Stimulated activated CD4-positive, alpha-beta T cell treated with anti-CD3 and anti-CD28 coated beads, Interleukin-4, amount 100 ng/mL, for 4 hours (primary cell): ENCODE measurements around the gene HCST.
"Not testable (repeated sequence)": the region's sequence is repeated elsewhere in the genome, so short reads cannot be mapped to it uniquely, and the experiment has no call there.

Experiments used
- DNase-seq, 2 experiments: peaks; one replicate each; pipeline ENCODE4 v3.0.0-alpha.2; 2020

Gene HCST

GRCh38 chr19:35879770-35880317 lies 22.5 kb upstream of the HCST start:
- peak; percentile 27 to 75 for DNase-seq

DNA sequence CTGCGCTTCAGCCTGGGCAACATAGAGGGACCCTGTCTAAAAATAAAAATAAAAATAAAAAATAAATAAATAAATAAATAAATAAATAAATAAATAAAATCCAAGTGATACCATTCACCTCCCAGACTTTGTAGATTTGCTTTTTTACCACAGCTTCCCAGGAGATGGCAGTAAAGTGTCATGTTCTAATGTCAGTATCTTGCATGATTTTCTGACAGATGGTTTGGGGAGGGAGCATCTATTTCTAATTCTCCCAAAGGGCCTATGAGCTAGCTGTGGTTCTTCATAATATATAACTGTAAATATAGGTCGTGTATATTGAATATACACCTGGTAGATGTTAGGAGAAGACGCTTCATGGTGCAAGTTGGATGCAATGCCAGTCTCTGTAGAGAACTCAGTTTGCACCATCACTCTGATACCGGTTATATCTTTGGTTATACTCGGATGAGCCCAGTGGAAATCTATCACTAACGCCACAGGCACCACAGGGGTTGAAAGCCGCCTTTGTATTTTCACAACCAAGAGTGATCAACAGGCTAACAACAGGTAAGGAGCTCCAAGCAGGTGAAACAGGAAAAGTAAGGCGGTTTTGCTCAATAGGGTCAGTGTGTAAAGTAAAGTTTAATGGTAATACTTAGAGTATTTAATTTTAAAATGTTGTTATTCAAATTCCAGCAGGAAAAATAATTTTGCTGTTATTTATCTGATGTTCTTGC lies 20.1 kb upstream of the HCST start:
- DNase-seq: no peak

DNA sequence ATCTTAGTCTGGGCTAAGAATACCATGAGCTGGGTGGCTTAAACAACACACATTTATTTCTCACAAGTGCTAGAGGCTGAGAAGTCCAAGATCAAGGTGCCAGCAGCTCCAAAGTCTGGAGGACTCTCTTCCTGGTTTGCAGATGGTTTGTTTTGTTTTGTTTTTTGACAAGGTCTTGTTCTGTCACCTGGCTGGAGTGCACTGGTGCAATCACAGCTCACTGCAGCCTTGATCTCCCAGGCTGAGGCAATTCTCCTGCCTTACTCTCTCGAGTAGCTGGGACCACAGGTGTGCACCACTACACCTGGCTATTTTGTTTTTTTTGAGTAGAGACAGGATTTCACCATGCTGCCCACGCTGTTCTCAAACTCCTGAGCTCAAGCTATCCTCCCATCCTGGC lies 18.4 kb upstream of the HCST start:
- DNase-seq: no peak

DNA sequence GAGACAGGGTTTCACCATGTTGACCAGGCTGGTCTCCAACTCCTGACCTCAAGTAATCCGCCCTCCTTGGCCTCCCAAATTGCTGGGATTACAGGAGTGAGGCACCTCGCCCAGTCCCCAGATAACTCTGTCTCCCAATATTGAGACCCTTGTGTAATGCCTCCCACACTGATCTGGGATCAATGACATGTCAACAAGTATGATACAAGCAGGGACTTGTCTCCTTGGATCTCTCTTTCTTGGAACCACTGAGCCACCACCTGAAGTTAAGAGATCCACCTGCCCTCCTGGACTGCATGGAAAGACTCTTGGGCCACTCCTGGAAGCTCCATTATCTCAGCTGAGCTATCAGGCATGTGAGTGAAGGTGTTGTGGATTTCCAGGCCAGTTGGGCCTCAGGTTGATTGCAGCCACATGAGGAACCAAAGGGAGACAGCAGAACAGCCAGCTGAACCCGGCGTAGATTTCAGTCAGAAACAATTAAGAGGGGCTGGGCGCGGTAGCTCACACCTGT lies 17.0 kb upstream of the HCST start:
- no peak for DNase-seq

GRCh38 chr19:35885904-35886303 lies 16.4 kb upstream of the HCST start:
- DNase-seq: peak in 1 of 2 experiments; percentile 27

DNA sequence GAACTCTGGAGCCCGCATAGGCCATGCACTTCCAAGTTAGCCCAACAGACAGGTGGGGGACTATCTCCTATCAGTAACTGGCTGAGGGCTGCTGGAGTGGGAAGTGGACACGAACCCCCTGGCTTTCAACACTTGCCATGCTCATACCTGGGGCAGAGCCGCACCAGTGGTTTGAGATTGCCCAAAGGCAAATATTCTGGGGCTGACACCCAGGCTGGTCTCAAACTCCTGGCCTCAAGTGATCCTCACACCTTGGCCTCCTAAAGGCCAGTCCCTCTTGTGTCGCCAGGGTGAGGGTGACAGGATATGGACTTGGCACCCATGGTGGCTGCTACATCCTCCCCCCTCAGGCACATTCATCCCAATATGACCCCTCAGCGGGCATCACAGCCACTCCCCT lies 15.1 kb upstream of the HCST start:
- DNase-seq: no peak

DNA sequence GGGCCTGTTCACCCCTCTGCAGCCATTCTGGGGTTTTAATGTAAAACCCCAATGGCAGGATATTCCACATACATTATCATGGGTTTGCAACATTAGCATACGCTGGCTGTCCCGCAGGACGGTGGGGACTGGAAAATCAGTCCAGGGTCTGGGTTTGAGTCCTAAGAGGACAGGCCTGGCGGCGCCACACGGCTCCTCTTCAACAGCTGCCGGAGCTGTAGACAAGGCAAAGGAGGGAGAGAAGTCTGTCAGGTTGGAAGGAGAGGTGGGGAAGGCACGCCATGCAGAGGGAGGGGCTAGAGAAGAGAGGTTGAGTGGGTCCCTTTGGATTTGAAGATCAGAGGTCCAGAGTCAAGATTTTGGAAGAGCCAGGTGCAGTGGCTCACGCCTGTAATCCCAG lies 13.9 kb upstream of the HCST start:
- no peak for DNase-seq

DNA sequence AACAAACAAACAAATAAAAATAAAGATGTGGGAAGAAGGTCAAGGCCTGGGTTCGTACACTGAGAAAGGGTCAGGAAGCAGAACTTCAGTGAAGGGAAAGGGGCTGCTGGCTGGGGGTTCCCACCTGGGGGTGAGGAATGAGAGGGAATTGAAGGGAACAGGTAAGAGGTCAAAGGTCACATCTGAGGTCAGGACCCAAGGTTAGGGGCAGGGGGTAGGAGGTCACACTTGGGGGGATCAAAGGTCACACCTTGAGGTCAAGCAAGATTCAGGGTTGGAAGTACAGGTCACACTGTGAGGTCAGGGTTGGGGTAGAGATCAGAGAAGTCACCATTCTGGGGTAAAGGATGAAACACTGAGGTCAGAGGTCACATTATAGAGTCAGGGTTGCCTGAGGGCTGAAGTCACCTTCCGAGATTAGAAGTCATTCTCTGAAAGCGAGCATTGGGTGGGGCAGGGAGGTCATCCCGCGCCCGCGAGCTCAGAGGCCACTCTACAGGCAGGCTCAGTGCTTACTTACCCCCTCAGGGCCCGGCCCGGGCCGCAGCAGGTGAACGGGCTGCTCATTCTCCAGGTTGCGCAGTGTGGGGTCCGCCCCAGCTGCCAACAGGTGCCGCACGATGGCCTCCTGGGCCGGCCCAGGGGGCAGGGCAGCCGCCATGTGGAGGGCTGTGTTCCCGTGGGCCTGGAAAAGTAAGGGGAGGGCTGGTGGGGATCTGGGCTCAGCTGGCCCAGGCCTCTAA lies 12.8 kb upstream of the HCST start:
- DNase-seq: no peak

DNA sequence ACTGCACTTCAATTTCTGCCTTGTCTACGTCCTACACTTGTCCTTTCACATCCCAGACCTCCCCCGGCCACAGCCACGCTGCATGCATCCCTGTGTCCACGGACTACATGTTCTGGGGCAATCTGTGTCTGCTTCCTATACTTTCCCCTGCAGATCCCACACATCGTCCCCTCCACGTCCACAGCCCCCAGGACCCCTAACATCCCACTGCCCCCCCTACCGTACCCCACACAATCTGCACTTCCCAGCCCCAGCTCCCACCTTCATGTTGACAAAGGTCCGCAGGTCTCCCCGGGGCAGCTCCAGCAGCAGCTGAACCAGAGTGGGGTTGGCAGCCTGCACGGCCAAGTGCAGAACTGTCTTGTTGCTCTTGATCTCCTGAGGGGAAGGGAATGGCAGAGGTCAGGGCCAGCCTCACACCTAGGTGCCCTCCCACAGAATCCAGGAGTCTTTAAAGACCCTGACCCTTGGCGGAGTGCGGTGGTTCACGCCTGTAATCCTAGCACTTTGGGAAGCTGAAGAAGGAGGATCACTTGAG lies 12.1 kb upstream of the HCST start:
- no peak for DNase-seq

DNA sequence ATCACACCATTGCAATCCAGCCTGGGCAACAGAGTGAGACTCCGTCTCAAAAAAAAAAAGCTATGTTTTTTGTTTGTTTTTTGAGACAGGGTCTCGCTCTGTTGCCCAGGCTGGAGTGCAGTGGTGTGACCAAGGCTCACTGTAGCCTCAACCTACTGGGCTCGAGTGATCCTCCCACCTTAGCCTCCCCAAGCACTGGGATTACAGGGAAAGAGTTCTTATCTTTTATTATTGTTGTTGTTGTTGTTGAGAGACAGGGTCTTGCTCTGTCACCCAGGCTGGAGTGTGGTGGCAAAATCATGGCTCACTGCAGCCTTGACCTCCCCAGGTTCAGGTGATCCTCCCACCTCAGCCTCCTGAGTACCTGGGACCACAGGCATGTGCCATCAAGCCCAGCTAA lies 10.5 kb upstream of the HCST start:
- not testable (repeated sequence) for DNase-seq

DNA sequence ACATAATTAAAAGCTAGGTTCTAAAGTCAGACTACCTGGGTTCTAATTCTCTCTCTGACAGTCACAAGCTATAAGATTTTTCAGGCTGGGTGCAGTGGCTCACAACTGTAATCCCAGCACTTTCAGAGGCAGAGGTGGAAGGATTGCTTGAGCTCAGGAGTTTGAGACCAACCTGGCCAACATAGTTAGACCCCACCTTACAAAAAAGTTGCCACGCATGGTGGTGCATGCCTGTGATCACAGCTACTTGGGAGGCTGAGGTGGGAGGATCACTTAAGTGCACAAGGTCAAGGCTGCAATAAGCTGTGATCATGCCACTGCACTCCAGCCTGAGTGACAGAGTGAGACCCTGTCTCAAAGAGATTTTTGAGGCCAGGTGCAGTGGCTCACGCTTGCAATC lies 8.0 kb upstream of the HCST start:
- DNase-seq: no peak

DNA sequence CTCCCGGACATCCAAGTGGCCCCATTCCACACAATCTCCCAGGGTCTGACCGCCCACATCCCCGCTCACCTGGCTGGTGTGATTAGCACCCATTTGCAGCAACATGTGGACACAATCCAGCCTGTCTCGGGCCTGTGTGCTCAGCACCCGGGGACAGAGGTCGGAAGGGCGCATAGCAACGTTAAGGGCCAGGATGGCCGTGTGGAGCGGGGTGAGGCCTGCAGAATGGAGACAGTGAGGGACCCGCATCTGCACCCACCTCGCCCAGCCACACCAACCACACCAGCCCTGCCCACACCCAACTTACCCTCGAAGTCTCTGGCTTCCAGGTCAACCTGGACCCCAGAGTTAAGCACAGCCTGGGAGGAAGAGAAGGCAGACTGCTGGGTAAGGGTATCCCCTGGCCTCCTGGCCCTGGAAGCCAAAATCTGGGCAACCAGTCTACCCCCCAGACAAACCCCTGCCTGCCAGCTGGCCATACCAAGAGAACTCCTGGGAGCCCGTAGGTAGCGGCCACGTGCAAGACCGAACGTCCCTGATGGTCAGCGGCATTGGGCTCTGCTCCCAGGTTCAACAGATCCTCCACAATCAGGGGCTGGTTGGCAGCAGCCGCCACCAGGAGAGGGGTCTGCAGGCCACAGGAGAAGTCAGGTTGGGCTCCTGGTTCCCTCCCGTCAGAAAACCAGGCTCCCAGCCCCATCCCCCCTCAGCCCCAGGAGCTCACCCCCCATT lies 6.3 kb upstream of the HCST start:
- no peak for DNase-seq

DNA sequence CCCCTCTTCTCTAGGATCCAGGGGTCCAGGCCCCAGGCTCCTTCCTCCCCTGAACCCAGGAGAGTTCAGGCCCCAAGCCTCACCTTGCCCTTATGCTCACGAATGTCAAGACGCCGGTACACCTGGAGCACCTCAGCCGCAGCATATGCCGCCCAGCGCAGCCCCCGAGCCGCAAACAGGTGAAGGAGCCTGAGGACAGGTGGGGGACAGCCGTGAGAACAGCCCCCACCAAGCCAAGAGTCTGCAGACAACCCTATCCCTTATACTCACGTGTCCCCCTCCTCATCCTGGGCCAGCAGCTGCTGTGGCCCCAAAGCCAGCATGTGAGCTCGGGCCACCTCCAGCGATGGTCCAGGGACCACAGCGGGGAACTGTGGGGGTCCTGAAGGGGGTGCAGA lies 5.7 kb upstream of the HCST start:
- no peak for DNase-seq

GRCh38 chr19:35897706-35898451 lies 4.5 kb upstream of the HCST start:
- DNase-seq: no peak

- no peak for DNase-seq
Measured at GRCh38 chr19:35898499-35898809, 3.9 kb upstream of the HCST start.

- DNase-seq: peak; percentile 88 to 90
Measured at GRCh38 chr19:35899547-35900214, 2.6 kb upstream of the HCST start.

DNA sequence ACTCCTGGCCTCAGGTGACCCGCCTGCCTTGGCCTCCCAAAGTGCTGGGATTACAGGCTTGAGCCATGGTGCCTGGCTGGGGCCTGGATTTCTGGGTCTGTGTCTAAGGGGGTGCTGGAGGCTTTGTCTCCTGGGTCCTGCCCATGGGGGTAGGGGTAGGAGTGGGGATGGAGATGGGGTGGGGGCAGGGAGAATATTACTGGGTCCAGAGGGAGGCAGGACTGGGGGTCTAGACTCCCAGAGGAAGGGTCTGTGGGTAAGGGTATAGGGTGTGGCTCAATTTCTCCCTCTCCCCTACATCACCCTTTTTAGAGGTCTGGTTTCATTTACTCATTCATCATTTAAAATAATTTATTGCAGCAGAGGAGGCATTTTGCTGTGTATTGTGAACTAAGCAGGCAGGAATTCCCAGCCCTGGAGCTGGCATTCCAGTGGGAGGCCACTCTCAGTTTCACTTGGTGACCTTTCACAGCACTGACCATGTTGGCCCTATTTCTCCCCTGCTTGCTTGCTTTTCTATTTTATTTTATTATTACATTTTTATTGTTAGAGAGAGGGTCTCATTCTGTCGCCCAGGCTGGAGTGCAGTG lies 1.2 kb upstream of the HCST start:
- no peak for DNase-seq

- DNase-seq: no peak
Measured at GRCh38 chr19:35902870-35903475, 644 bp downstream of the HCST start.

DNA sequence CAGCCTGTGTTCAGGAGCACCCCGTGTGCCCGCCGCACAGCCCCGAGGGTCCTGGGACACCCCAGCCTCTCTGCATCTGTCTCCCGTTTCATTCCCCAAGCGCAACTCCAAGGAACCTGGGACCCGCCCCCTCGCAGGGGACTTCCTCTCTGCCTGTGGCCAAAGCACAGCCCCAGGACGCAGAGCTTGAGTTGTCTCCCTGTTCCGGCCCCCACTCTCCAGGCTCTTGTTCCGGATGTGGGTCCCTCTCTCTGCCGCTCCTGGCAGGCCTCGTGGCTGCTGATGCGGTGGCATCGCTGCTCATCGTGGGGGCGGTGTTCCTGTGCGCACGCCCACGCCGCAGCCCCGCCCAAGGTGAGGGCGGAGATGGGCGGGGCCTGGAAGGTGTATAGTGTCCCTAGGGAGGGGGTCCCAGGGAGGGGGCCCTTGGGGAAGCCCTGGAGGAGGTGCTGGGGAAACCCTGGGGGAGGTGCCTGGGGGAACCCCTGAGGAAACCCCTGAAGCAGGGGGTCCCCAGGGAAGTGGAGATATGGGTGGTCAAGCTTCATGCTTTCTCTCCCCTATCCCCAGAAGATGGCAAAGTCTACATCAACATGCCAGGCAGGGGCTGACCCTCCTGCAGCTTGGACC lies 1.3 kb downstream of the HCST start:
- DNase-seq: peak; percentile 85 to 96

DNA sequence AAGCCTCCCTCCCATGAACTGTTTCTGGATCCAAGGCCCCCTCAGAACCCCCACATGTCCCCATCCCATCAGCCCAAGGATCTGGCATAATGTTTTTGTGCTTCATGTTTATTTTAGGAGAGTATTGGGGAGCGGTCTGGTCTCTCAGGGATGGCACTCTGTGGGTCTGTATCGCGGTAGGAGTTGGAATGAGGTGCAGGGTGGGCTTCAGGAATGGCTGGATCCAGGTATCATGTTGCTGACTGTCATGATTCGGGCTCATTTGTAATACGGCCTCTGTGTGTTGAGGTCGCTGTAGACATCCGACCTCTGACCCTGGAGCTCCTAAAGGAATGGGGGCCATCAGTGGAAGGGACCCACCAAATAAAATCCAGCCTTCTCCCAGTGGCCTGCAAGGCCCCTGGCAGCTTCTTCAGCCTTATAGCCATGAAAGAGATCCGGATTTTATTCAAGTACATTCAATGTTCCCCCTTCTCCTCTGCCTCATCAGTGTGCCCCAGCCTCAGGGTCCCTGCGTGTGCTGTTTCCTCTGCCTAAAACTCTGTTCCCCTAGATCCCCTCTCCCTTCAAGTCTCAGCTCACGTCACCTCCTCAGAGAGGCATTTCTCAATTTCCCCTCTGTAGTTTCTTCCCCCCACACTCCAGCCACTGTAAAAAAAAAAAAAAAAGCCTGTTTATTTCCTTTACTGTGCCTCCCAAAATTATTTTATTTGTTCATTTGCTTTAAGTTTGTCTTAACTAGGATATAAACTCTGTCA lies 2.2 kb downstream of the HCST start:
- DNase-seq: no peak
